ENCODE results near the gene ENTPD7. TPM values are rescaled to one million over a fixed set of nuclear protein-coding genes. Genes with fewer than 3 reads are reported as not detected.

The ENTPD7 gene
- total and polyA plus RNA-seq, 9 of the 15 experiments (the other 6 are each of a cell fraction or from before 2014, with no cell fraction given), result 1.4 to 13.9 (median 8.5) TPM

DNA sequence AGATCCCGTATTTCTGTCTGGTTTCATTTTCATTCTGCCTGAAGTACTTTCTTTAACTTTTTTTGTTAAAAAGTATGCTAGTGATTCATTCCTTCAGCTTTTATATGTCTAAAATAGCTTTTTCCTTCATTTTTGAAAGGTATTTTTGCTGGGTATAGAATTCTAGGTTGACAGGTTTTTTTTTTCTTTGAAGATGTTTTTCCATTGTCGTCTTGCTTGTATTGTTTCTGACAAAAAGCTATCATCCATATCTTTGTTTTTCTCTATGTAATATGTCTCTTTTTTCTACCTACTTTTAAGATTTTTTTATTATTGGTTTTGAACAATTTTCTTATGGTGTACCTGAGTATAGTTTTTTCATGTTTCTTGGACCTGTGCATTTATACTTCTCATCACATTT is 81.0 kb downstream of the ENTPD7 start:
- H3K9me1 ChIP-seq (ENCODE audit: control insufficient read depth, insufficient read depth, low read length), result no peaks in the 10 kb centered on the region
- no peaks in the 10 kb centered on the region for H3K27me3 ChIP-seq (ENCODE audit: control insufficient read depth in 2 of 2, insufficient read depth in 2 of 2, low read length in 2 of 2)
- BruUV-seq (replicated peaks), result no TSS peak
- FAIRE-seq (no peak), DNase-seq (ENCODE audit: extremely low read depth in 1 of 4, low spot score in 3 of 4) (no peak), ATAC-seq (no peak)
- no peak overlapping the region for H3K9ac ChIP-seq (ENCODE audit: insufficient read depth in 1 of 2, low read depth in 2 of 2, low read length in 2 of 2)
- H3K79me2 ChIP-seq (ENCODE audit: control insufficient read depth, insufficient read depth, low read length), result no peaks in the 10 kb centered on the region
- no peak overlapping the region for H3K27ac ChIP-seq (ENCODE audit: extremely low read depth, low read depth, low read length)
- no peaks in the 10 kb centered on the region for H3K4me1 ChIP-seq (replicated peaks in 1 of 2; ENCODE audit: control insufficient read depth in 2 of 2, insufficient read depth in 2 of 2, low read length in 2 of 2)
- H3K9me3 ChIP-seq (replicated peaks; ENCODE audit: control insufficient read depth, insufficient read depth, low read depth, low read length), result no peaks in the 10 kb centered on the region; the same call in 1 of the 2 replicates
- intact Hi-C loops (cut with micrococcal nuclease), result no loop called here
- POLR2A ChIA-PET, result interaction anchor here (0.6 to 0.7 kb wide), 3 partner anchors 12 to 365 kb away, joined by 3 to 4 read pairs (median 3); no protein-coding TSS in a partner anchor
- CTCF ChIA-PET (ENCODE audit: low intra/inter-chr PET ratio), result no interaction called here
- H3K4me2 ChIP-seq (ENCODE audit: insufficient read depth, low read length), result no peak overlapping the region
- in situ Hi-C loops (cut with MboI), result no loop called here
- 95% methylated on average over 2 of the region's 2 CpGs for WGBS (ENCODE audit: insufficient coverage, low coverage, missing lambda C conversion rate)
- no peak overlapping the region for H3K4me3 ChIP-seq
- no peaks in the 10 kb centered on the region for H4K20me1 ChIP-seq (replicated peaks; ENCODE audit: control insufficient read depth, insufficient read depth, low read length)
- peaks cover 83% of the 10 kb centered on the region for H3K36me3 ChIP-seq (ENCODE audit: control insufficient read depth, insufficient read depth, low read length)
- H2AFZ ChIP-seq (ENCODE audit: low read depth, low read length), result no peak overlapping the region
- TF ChIP-seq, protein P1, sequence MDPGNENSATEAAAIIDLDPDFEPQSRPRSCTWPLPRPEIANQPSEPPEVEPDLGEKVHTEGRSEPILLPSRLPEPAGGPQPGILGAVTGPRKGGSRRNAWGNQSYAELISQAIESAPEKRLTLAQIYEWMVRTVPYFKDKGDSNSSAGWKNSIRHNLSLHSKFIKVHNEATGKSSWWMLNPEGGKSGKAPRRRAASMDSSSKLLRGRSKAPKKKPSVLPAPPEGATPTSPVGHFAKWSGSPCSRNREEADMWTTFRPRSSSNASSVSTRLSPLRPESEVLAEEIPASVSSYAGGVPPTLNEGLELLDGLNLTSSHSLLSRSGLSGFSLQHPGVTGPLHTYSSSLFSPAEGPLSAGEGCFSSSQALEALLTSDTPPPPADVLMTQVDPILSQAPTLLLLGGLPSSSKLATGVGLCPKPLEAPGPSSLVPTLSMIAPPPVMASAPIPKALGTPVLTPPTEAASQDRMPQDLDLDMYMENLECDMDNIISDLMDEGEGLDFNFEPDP (CRISPR knock-in tag; IDR thresholded peaks at IDR 0.05), result no peak
- no peak for TF ChIP-seq CTBP1 (IDR thresholded peaks at IDR 0.05; ENCODE audit: borderline replicate concordance)
- TF ChIP-seq, protein P2, sequence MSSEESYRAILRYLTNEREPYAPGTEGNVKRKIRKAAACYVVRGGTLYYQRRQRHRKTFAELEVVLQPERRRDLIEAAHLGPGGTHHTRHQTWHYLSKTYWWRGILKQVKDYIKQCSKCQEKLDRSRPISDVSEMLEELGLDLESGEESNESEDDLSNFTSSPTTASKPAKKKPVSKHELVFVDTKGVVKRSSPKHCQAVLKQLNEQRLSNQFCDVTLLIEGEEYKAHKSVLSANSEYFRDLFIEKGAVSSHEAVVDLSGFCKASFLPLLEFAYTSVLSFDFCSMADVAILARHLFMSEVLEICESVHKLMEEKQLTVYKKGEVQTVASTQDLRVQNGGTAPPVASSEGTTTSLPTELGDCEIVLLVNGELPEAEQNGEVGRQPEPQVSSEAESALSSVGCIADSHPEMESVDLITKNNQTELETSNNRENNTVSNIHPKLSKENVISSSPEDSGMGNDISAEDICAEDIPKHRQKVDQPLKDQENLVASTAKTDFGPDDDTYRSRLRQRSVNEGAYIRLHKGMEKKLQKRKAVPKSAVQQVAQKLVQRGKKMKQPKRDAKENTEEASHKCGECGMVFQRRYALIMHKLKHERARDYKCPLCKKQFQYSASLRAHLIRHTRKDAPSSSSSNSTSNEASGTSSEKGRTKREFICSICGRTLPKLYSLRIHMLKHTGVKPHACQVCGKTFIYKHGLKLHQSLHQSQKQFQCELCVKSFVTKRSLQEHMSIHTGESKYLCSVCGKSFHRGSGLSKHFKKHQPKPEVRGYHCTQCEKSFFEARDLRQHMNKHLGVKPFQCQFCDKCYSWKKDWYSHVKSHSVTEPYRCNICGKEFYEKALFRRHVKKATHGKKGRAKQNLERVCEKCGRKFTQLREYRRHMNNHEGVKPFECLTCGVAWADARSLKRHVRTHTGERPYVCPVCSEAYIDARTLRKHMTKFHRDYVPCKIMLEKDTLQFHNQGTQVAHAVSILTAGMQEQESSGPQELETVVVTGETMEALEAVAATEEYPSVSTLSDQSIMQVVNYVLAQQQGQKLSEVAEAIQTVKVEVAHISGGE (CRISPR knock-in tag; IDR thresholded peaks at IDR 0.05), result no peak
- TF ChIP-seq ETV1 (tag; conservative IDR thresholded peaks at IDR 0.05; ENCODE audit: low read depth), result no peak
- TF ChIP-seq, protein P3, sequence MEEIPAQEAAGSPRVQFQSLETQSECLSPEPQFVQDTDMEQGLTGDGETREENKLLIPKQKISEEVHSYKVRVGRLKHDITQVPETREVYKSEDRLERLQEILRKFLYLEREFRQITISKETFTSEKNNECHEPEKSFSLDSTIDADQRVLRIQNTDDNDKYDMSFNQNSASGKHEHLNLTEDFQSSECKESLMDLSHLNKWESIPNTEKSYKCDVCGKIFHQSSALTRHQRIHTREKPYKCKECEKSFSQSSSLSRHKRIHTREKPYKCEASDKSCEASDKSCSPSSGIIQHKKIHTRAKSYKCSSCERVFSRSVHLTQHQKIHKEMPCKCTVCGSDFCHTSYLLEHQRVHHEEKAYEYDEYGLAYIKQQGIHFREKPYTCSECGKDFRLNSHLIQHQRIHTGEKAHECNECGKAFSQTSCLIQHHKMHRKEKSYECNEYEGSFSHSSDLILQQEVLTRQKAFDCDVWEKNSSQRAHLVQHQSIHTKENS (CRISPR knock-in tag; IDR thresholded peaks at IDR 0.05), result no peak
- TF ChIP-seq DNMT1 (IDR thresholded peaks at IDR 0.05), result no peak
- TF ChIP-seq TEAD2 (tag; IDR thresholded peaks at IDR 0.05), result no peak
- TF ChIP-seq ZNF384 (IDR thresholded peaks at IDR 0.05; ENCODE audit: low read depth, low read length), result 0 out of 2 replicates have a peak, but pooled peaks have one; percentile 33
- TF ChIP-seq MCM5 (IDR thresholded peaks at IDR 0.05; ENCODE audit: low read depth), result no peak
- no peak for TF ChIP-seq PPARD (CRISPR knock-in tag; IDR thresholded peaks at IDR 0.05)
- 0 out of 4 replicates have a peak, but pooled peaks of 1 of the 2 experiments have one; percentile 12 for TF ChIP-seq TRIM24 (IDR thresholded peaks at IDR 0.05)
- TF ChIP-seq, protein P4, sequence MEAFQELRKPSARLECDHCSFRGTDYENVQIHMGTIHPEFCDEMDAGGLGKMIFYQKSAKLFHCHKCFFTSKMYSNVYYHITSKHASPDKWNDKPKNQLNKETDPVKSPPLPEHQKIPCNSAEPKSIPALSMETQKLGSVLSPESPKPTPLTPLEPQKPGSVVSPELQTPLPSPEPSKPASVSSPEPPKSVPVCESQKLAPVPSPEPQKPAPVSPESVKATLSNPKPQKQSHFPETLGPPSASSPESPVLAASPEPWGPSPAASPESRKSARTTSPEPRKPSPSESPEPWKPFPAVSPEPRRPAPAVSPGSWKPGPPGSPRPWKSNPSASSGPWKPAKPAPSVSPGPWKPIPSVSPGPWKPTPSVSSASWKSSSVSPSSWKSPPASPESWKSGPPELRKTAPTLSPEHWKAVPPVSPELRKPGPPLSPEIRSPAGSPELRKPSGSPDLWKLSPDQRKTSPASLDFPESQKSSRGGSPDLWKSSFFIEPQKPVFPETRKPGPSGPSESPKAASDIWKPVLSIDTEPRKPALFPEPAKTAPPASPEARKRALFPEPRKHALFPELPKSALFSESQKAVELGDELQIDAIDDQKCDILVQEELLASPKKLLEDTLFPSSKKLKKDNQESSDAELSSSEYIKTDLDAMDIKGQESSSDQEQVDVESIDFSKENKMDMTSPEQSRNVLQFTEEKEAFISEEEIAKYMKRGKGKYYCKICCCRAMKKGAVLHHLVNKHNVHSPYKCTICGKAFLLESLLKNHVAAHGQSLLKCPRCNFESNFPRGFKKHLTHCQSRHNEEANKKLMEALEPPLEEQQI (IDR thresholded peaks at IDR 0.05), result no peak
- no peak for TF ChIP-seq ZNF175 (CRISPR knock-in tag; IDR thresholded peaks at IDR 0.05; ENCODE audit: low read depth)
- TF ChIP-seq ZFP1 (CRISPR knock-in tag; IDR thresholded peaks at IDR 0.05), result peak; percentile 51; the same call in 1 of the 2 replicates
- TF ChIP-seq HNRNPUL1 (IDR thresholded peaks at IDR 0.05; ENCODE audit: low read length), result no peak
- TF ChIP-seq HDGF (IDR thresholded peaks at IDR 0.05), result no peak
